ENCODE data around the gene RBM24. TPM values are rescaled to one million over a fixed set of nuclear protein-coding genes. Genes with fewer than 3 reads are reported as not detected.

RBM24 gene
- total RNA-seq, 1 experiment from 2014 or later = 2.0 TPM

DNA sequence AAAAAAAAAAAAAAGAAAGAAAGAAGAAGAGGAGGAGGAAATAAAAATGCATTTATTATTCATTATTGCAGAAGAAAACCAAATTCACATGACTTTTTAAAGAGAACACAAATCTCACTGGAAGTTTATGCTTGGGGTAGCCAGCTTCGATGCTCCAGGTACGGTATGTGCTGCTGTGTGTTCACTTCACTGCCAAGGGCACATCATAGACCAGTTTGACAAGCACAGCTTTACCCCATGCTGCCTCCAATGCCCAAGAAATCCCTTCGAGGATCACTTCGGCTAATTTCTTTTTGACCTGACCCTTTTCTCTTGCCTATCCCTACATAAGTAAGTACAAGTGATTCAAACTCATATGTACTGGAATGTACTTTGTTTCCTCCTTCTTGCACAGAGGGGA is 41.9 kb upstream of the RBM24 start:
- no peak overlapping the region for H3K27ac ChIP-seq (ENCODE audit: low read length)
- CTCF ChIA-PET = no interaction called here
- no peak for ATAC-seq
- H3K36me3 ChIP-seq (ENCODE audit: low read depth, low read length) = no peaks in the 10 kb centered on the region
- H4K20me1 ChIP-seq (ENCODE audit: low read length) = no peaks in the 10 kb centered on the region
- H3K4me3 ChIP-seq (ENCODE audit: low read length) = no peak overlapping the region
- H3K4me1 ChIP-seq (ENCODE audit: insufficient read depth, low read length) = no peaks in the 10 kb centered on the region
- intact Hi-C loops (cut with micrococcal nuclease) = no loop called here
- POLR2A ChIA-PET (ENCODE audit: unreplicated experiment) = no interaction called here
- TF ChIP-seq EZH2 (IDR thresholded peaks at IDR 0.05; ENCODE audit: low read length, unreplicated experiment) (no peak), EZH2phosphoT487 (IDR thresholded peaks at IDR 0.05; ENCODE audit: borderline replicate concordance, low read length) (no peak)
- TF ChIP-seq, protein P1, sequence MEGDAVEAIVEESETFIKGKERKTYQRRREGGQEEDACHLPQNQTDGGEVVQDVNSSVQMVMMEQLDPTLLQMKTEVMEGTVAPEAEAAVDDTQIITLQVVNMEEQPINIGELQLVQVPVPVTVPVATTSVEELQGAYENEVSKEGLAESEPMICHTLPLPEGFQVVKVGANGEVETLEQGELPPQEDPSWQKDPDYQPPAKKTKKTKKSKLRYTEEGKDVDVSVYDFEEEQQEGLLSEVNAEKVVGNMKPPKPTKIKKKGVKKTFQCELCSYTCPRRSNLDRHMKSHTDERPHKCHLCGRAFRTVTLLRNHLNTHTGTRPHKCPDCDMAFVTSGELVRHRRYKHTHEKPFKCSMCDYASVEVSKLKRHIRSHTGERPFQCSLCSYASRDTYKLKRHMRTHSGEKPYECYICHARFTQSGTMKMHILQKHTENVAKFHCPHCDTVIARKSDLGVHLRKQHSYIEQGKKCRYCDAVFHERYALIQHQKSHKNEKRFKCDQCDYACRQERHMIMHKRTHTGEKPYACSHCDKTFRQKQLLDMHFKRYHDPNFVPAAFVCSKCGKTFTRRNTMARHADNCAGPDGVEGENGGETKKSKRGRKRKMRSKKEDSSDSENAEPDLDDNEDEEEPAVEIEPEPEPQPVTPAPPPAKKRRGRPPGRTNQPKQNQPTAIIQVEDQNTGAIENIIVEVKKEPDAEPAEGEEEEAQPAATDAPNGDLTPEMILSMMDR (conservative IDR thresholded peaks at IDR 0.05; ENCODE audit: low read depth, low read length) = no peak
- no peak overlapping the region for H2AFZ ChIP-seq (ENCODE audit: low read length)
- no peaks in the 10 kb centered on the region for H3F3A ChIP-seq (ENCODE audit: low read length, unreplicated experiment)
- no TSS peak for BruUV-seq (replicated peaks)
- no peak overlapping the region for H3K4me2 ChIP-seq (ENCODE audit: low read length)
- H3K79me2 ChIP-seq (ENCODE audit: low read length) = no peaks in the 10 kb centered on the region
- H3K9me3 ChIP-seq (ENCODE audit: low read length) = no peaks in the 10 kb centered on the region
- no peak for DNase-seq
- no peaks in the 10 kb centered on the region for H3K9me2 ChIP-seq (replicated peaks; ENCODE audit: low read length)
- no peaks in the 10 kb centered on the region for H3K27me3 ChIP-seq (ENCODE audit: low read length)
- no peak overlapping the region for H3K9ac ChIP-seq (ENCODE audit: low read length)

DNA sequence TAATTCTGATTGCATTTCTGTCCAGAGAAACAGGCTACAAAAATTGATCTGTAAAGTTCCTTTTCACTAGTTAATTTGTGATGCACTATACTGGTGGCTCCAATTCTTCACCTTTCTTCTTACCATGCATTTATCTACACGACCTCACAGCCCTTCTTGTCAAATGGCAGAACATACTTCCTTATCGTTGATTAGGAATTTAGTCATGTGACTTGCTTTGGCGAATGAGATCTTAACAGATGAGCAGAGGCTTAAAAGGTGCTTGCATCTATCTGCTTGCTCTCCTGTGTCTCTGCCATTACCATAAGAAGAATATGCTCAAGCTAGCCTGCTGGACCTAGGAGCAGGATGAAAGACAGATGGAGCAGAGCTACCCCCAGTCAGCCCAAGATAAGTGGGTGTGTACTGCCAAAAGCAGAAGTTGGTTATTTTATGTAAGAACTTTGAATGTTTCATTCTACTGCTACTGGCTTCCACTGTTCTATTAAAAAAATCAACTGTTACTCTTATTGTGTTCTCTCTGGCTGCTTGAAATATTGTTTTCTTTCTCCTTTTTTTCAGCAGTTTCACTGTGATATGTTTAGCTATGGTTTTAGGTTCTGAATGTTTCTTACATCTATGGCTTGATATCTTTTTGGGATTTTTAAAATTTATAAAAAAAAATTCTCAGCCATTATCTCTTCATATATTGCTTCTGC is 40.2 kb upstream of the RBM24 start:
- Histone ChIP-seq H3K9me3 (ENCODE audit: low read length) (no peaks in the 10 kb centered on the region), H3F3A (ENCODE audit: low read length, unreplicated experiment) (no peaks in the 10 kb centered on the region), H3K4me1 (ENCODE audit: insufficient read depth, low read length) (no peaks in the 10 kb centered on the region), H3K36me3 (ENCODE audit: low read depth, low read length) (no peaks in the 10 kb centered on the region), H3K27me3 (ENCODE audit: low read length) (no peaks in the 10 kb centered on the region), H3K9me2 (replicated peaks; ENCODE audit: low read length) (no peaks in the 10 kb centered on the region), H3K9ac (ENCODE audit: low read length) (no peak overlapping the region), H3K4me3 (ENCODE audit: low read length) (no peak overlapping the region), H4K20me1 (ENCODE audit: low read length) (no peaks in the 10 kb centered on the region), H3K79me2 (ENCODE audit: low read length) (no peaks in the 10 kb centered on the region), H3K27ac (ENCODE audit: low read length) (no peak overlapping the region), H2AFZ (ENCODE audit: low read length) (no peak overlapping the region), H3K4me2 (ENCODE audit: low read length) (no peak overlapping the region)
- no TSS peak for BruUV-seq (replicated peaks)
- TF ChIP-seq, protein P1 (conservative IDR thresholded peaks at IDR 0.05; ENCODE audit: low read depth, low read length) = no peak
- TF ChIP-seq EZH2 (IDR thresholded peaks at IDR 0.05; ENCODE audit: low read length, unreplicated experiment) (no peak), EZH2phosphoT487 (IDR thresholded peaks at IDR 0.05; ENCODE audit: borderline replicate concordance, low read length) (no peak)
- ATAC-seq = no peak
- DNase-seq = no peak
- ChIA-PET POLR2A (ENCODE audit: unreplicated experiment) (no interaction called here), CTCF (no interaction called here)
- intact Hi-C loops (cut with micrococcal nuclease) = no loop called here

DNA sequence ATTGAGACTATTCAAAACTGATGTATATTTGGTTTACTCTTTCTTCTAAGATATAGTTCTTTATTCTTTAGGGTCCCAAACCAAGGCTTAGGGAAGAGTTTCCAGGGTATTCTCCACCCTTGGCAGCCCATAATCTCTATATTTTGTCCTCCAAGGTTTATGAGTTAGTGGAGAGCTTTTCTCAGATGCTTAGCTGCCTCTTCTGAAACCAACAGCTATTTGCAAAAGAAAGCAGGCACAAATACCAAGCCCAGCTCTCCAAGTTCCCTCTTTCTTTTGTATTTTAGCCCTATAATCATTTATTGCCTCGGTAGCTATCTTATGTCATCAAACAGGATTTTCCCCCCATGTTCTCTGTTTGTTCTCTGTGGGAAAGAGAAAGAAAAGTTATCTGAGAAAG is 39.1 kb upstream of the RBM24 start:
- intact Hi-C loops (cut with micrococcal nuclease) = no loop called here
- no TSS peak for BruUV-seq (replicated peaks)
- CTCF ChIA-PET = no interaction called here

More for the DNA sequence above, 39.1 kb upstream of the RBM24 start:
- no peaks in the 10 kb centered on the region for H3K36me3 ChIP-seq (ENCODE audit: low read depth, low read length)
- H3K9ac ChIP-seq (ENCODE audit: low read length) = no peak overlapping the region
- no peaks in the 10 kb centered on the region for H3K4me1 ChIP-seq (ENCODE audit: insufficient read depth, low read length)
- no peak overlapping the region for H2AFZ ChIP-seq (ENCODE audit: low read length)
- H3K27ac ChIP-seq (ENCODE audit: low read length) = no peak overlapping the region
- no peak overlapping the region for H3K4me2 ChIP-seq (ENCODE audit: low read length)
- POLR2A ChIA-PET (ENCODE audit: unreplicated experiment) = no interaction called here
- H4K20me1 ChIP-seq (ENCODE audit: low read length) = no peaks in the 10 kb centered on the region
- no peak for DNase-seq
- H3K9me2 ChIP-seq (replicated peaks; ENCODE audit: low read length) = no peaks in the 10 kb centered on the region
- TF ChIP-seq, protein P1 (conservative IDR thresholded peaks at IDR 0.05; ENCODE audit: low read depth, low read length) = no peak
- TF ChIP-seq EZH2 (IDR thresholded peaks at IDR 0.05; ENCODE audit: low read length, unreplicated experiment) (no peak), EZH2phosphoT487 (IDR thresholded peaks at IDR 0.05; ENCODE audit: borderline replicate concordance, low read length) (no peak)
- H3F3A ChIP-seq (ENCODE audit: low read length, unreplicated experiment) = no peaks in the 10 kb centered on the region
- ATAC-seq = no peak
- no peak overlapping the region for H3K4me3 ChIP-seq (ENCODE audit: low read length)
- no peaks in the 10 kb centered on the region for H3K9me3 ChIP-seq (ENCODE audit: low read length)
- no peaks in the 10 kb centered on the region for H3K27me3 ChIP-seq (ENCODE audit: low read length)
- H3K79me2 ChIP-seq (ENCODE audit: low read length) = no peaks in the 10 kb centered on the region
